HEK293 (cell line): ENCODE data around the gene CEP63.

ENCODE experiments used
- CTCF ChIP-seq: fragments of 450-650 bp; formaldehyde crosslinking; IDR thresholded peaks from 2 replicates; pipeline ENCODE4 v1.5.1; 2016; ENCODE audit warnings: missing biosample characterization, missing genetic modification characterization
- HOXC10 ChIP-seq: sonication (generic); formaldehyde crosslinking; IDR thresholded peaks from 2 replicates; pipeline ENCODE4 v1.8.1; 2023; ENCODE audit warnings: mild to moderate bottlenecking, missing genetic modification reagents
- RBAK ChIP-seq: fragments of 450-650 bp; formaldehyde crosslinking; IDR thresholded peaks from 2 replicates; pipeline ENCODE4 v1.5.1; 2016; ENCODE audit warnings: missing biosample characterization, missing genetic modification characterization
- REST ChIP-seq: fragments of 450-650 bp; formaldehyde crosslinking; IDR thresholded peaks from 2 replicates; pipeline ENCODE4 v1.5.1; 2016; ENCODE audit warnings: missing biosample characterization, missing genetic modification characterization
- SETDB1 ChIP-seq: IDR thresholded peaks from one replicate; pipeline ENCODE4 v1.6.1; 2017; ENCODE audit warnings: mild to moderate bottlenecking, low read length, moderate library complexity, mixed read lengths; ENCODE audit not compliant: insufficient read length
- TSHZ1 ChIP-seq: fragments of 450-650 bp; formaldehyde crosslinking; IDR thresholded peaks from 2 replicates; pipeline ENCODE4 v1.5.1; 2016; ENCODE audit warnings: missing biosample characterization, missing genetic modification characterization, borderline replicate concordance
- ZBTB49 ChIP-seq: fragments of 450-650 bp; formaldehyde crosslinking; IDR thresholded peaks from 2 replicates; pipeline ENCODE4 v1.5.1; 2016; ENCODE audit warnings: missing biosample characterization, missing genetic modification characterization, low read depth
- ZNF223 ChIP-seq: fragments of 450-650 bp; formaldehyde crosslinking; IDR thresholded peaks from 2 replicates; pipeline ENCODE4 v1.5.1; 2016; ENCODE audit warnings: missing biosample characterization, missing genetic modification characterization
- ZNF24 ChIP-seq: fragments of 450-650 bp; formaldehyde crosslinking; IDR thresholded peaks from 2 replicates; pipeline ENCODE4 v1.5.1; 2016; ENCODE audit warnings: missing biosample characterization, missing genetic modification characterization
- ZNF280D ChIP-seq: fragments of 450-650 bp; formaldehyde crosslinking; IDR thresholded peaks from 2 replicates; pipeline ENCODE4 v1.5.1; 2016; ENCODE audit warnings: missing biosample characterization, missing genetic modification characterization
- ZNF530 ChIP-seq: fragments of 450-650 bp; formaldehyde crosslinking; IDR thresholded peaks from 2 replicates; pipeline ENCODE4 v1.5.1; 2016; ENCODE audit warnings: low read depth, missing biosample characterization, missing genetic modification characterization
- ZNF660 ChIP-seq: fragments of 450-650 bp; IDR thresholded peaks from 2 replicates; pipeline ENCODE4 v1.5.1; 2018; ENCODE audit warnings: missing biosample characterization, mild to moderate bottlenecking, missing genetic modification characterization
- ZNF692 ChIP-seq: fragments of 450-650 bp; formaldehyde crosslinking; IDR thresholded peaks from 2 replicates; pipeline ENCODE4 v1.5.1; 2016; ENCODE audit warnings: missing biosample characterization, missing genetic modification characterization
- ZNF776 ChIP-seq: fragments of 450-650 bp; formaldehyde crosslinking; IDR thresholded peaks from 2 replicates; pipeline ENCODE4 v1.5.0; 2017; ENCODE audit warnings: missing biosample characterization, missing genetic modification characterization, borderline replicate concordance

- TF ChIP-seq HOXC10: no peak
- no peak for TF ChIP-seq ZNF24 (tag by site-specific recombination)
- TF ChIP-seq TSHZ1 (tag by site-specific recombination): no peak
- no peak for TF ChIP-seq SETDB1
- no peak for TF ChIP-seq REST (tag by site-specific recombination)
- no peak for TF ChIP-seq CTCF (tag by site-specific recombination)
- TF ChIP-seq ZNF692 (tag by site-specific recombination): no peak
- TF ChIP-seq ZNF660 (tag by site-specific recombination): no peak
- TF ChIP-seq RBAK (tag by site-specific recombination): no peak
- TF ChIP-seq ZNF776 (tag by site-specific recombination): no peak
- TF ChIP-seq ZNF280D (tag by site-specific recombination): no peak
- TF ChIP-seq ZBTB49 (tag by site-specific recombination): no peak
- no peak for TF ChIP-seq ZNF223
- TF ChIP-seq ZNF530: no peak
Observed at GRCh38 chr3:134602440-134602814, 116.6 kb downstream of the CEP63 start.
